Activated T-cell treated with anti-CD3 and anti-CD28 coated beads for 1 hour (primary cell): Measurements from ENCODE around the gene VSIG1.

Experiments used
- DNase-seq: peaks from one replicate; pipeline ENCODE4 v3.0.0-alpha.2; 2020; ENCODE audit warnings: low read depth

VSIG1 gene

DNA sequence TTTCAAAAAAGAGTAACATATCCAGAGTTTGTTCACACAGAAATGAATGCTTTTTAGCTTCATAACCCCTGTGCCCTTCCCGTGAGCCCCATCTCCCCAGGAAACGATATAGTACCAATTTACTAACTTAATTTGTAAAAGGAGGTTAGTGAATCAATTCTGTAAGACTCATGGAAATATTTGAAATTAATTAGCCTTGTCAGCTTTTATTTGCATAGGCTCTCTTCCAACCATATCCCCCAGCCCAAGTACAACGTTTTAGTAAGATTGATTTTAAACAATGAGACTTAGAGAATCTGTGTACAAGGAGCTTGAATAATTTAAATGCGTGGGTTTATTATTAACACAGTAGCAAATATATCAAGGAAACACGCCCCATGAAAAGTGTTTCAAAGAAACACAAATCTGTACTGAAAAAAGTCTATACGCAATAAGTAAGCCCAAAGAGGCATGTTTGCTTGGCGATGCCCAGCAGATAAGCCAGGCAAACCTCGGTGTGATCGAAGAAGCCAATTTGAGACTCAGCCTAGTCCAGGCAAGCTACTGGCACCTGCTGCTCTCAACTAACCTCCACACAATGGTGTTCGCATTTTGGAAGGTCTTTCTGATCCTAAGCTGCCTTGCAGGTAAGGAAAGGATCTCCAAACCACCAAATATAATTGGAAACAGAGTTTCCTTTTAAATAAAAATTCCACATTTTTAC, at the start of gene VSIG1:
VSIG1 (plus strand) TSS at position 512 of the 703 bp plus-strand sequence; CDS start at position 578, 66 bp downstream.
- no peak for DNase-seq

DNA sequence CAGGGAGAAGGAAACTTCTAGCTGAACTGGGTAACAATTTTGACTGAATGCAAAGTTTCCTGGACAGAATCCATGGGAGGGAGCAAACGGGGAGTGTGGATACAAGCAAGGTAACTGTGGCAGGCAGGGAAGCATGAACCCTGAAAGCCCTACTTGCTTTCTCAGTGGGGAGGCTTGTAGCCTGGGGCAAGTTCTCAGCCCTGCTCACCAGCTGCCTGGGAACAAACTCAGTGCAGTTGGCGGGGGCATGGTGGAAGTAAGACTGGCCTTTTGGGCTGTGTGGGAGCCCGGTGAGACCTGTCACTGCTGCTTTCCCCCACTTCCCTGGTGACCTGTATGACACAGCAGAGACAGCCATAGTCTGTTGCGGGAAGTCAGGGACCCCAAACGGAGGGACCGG, 48.7 kb upstream of the VSIG1 start:
- no peak for DNase-seq

DNA sequence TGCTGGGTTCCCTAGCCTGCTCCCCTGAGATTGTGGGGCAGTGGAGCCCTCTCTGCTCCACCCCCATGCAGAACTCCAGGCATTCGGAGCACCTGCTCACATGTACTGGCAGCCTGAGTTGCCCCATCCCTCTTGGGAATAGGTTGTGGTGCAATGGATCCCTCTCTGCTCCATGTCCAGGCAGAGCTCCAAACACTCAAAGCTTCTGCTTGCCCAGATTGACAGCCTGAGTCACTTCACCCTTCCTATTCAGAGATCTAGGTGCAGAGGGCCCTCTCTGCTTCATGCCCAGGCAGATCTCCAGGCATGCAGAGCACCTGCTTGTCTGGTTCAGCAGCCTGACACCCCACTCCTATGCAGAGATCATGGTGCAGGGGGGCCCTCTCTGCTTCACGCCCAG, 44.1 kb upstream of the VSIG1 start:
- DNase-seq: no peak

DNA sequence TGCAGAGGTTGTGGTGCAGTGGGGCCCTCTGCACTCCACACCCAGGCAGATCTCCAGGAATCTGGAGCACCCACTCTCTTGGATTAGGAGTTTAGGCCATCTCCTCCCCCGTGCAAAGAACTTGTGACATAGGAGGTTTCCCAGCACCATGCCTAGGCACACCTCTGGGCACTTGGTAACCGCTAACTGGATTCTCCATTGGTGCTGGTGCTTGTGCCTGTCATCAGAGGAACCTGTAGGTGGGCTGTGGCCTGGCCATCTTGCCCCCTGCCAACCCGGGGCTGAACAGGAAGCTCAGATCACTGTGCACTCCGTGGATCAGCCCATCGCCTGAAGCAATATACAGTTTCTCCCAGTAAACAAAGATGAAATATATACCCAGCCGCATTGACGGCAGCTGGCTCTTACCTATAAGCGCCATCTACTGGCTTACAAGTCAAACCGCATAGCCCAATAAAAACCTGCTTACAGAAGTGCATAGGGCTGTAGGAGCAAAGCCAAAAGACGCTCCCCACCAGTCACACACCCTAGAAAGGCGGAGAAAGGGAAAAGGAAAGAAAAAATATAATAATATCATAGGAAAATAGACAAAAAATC, 43.5 kb upstream of the VSIG1 start:
- DNase-seq: no peak

DNA sequence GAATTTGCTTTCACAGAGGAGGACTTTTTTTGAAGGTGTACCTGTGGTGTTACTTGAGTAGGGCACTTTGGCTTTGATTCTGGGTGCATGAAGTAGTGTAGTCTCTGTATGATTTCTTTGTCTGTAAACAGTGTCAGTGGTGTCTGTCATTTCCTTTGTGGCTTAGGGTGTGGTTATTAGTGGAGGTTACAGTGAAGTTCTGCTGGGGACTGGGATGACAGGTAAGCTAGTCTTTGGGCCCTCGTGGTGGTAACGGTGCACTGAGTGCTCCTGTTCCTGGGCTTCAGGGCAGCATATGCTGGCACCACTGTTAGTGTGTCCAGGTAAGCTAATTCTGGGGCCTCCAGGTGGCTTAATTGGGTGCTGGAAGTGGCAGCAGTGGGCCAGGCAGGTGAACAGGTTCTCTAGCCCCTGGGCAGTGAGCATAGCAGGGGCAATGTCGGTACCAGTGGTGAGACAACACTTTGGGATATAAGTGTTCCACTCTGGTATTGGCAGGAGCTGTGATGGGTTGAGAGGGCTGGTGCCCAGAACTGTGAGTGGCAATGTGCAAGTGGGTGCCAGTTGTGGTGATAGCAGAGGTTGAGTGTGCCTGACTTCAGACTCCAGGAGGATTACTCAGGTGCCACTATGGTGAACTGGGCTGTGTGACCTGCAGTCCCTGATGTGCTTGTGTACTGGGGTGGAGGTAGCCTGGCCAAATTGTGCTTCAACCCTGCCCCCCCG, 26.0 kb upstream of the VSIG1 start:
- DNase-seq: no peak

DNA sequence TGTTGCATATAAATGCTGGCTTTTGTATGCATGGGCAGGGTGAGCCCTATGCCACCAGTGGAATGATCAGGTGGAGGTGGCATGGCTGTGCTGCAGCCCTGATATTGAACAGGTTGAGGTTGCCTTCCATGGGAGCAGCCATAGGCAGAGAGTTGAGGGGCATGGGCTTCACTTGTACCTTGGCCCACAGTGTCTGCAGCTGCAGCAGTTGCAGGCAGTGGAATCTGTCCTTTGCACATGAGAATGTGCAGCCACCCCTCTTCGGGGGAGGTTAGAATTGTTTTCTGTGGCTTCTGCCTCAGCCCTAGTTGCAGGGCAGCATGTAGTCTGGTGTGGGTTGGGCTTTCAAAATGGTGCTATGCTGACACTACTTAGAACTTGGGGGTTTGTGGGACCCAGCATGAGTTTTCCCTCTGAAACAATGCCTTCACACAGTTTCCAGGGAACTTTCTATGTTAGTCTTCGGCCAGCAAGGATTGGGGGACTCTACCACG, 25.4 kb upstream of the VSIG1 start:
- DNase-seq: no peak

DNA sequence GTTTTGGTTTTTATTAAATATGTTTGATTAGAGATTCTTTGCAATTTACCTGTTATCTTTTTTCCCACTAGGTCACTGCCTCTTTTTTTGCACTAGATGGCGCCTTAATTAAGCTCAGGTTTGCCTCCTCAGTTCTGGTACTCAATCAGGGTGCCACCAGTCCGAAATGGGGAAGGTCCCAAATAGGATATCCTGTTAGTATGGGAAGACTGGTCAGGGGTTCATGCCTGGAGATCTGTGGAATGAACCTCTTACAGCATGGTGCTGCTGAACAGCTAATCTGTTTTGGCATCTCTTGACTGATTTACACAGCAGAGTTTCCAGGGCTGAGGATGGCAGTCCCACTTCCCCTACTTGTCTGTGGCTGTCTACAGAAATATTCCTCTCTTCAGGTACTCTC, 24.2 kb upstream of the VSIG1 start:
- no peak for DNase-seq

DNA sequence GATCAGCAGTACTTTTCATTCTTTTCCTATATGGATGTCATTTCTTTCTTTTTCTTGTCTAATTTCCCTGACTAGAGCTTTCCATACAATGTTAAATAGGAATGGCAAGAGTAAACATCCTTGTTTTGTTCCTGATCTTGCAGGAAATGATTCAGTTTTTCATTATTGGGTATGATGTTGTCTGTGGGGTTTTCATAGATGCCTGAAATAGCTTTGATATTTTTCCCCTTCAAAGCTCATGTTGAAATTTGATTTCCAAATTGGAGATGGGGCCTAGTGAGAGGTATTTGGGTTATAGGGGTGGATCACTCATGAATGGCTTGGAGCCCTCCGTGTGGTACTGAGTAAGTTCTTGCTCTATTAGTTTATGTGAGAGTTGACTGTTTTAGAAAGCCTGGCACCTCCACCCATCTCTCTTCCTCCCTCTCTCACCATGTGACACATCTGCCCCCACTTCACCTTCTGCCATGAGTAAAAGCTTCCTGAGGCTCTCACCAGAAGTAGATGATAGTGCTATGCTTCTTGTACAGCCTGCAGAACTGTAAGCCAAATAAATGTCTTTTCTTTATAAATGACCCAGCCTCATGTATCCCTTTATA, 22.3 kb upstream of the VSIG1 start:
- DNase-seq: no peak

DNA sequence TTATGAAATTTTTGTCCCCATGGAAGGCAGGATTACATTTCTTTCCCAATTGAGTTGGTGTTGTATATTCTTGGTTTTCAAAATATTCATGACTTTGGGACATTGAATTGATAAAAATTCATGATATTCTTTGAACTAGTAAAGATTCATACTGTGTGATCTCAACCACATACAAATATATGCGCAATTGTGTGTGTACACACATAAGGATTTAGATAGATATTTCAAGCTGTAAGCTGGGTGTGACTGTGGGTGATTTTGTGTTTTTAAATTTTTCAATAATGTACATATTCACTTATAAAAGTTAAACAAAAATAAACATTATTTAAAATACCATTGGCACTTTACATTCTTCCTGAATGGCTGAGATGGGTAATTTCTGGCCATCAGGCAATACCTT, 19.5 kb upstream of the VSIG1 start:
- DNase-seq: no peak

DNA sequence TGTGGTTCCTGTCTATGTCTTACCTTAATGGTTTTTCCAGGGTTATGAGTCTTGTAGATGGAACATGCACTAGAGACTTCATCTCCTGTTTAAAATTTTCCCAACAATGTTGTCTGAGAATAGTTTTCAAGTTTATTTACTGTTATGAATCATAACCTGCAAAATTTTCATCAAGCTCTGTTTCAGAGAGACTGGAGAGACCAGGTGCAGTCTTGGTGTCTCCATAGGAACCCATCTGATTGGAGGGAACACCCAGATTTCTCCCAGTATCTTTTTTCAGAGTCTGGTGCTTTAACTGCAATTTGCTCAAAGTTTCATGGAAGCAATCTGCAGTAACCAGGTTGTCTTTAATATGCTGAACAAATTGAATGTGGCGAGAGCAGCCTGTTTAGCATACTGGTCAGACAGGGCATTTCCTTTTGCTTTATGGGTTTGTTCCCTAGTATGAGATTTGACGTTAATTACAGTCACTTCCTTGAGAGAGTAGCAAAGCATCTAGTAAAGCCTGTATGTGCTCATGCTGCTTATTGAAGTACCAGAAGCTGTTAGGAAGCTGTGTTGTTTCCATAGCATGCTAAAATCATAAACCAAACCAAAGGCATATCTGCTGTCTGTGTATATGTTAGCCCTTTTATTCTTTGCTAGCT, 18.8 kb upstream of the VSIG1 start:
- DNase-seq: no peak

DNA sequence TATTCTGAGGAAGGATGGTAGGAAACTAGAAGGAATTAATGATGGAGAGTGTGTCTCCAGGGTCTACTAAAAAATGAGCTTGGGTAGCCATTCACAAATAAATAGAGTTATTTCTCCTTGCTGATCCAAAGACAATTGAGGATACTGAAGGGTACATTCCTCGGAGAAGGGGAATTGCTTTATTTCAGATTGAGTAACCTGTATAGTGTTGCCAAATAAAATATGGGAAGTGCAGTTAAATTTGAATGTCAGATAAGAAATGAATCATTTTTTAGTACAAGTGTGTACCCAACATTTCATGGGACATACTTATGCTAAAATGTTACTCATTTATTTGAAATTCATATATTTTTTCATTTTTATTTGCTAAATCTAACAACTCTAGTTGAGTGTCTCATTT, 16.0 kb upstream of the VSIG1 start:
- DNase-seq: no peak

DNA sequence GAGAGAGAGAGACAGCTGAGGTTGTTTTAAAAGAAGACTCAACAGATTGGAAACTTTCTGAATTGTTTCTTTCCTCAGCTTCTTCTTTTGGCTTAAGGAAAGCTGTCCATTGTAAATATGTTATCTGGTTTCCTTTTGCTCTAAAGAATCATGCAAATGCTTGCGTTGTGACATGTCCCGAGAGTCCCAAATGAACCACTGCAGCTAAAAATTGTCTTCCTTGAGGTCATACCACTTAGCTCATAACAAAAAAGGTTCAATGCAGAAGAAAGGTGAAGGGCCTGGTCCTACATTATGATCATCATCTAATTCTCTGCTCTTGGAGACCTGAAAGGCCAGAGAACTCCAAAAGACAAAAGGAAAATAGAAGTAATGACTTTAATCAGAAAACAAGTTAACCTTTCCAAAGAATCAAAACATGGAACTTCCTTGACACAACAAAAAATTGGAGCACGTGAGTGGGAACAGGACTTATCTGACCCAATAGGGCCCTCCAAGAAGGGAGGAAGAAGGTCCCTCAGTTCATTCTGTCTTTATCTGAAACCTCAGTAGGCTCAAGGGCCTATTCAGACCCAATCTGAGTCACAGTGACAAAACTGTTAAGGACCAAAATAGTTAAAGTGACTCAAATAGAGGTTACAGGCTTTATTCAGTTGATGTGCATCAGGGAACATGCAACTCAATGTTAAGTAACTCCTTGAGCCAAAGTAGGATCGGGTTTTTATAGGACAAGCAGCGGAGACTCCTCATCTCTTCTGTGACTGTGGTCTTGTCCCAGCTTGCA, 14.7 kb upstream of the VSIG1 start:
- no peak for DNase-seq

DNA sequence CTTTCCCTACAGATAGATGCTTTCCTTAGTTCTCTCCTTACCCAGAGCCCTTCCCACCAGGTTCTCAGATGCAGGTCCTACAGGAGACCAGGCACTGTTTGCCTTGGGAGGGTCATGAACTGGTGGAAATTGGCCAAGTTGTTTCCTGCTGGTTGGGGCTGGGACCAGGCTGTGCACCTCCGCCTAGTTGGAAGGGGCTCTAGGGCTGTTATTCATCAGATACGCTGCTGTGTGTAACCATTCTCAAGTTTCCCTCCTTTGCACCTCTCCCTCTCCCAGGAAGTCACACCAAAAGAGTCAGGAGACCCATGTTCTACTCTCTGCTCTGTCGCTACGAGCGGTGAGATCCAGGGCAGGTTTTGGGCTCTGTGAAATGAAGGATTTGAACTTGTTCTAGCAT, 11.9 kb upstream of the VSIG1 start:
- no peak for DNase-seq

DNA sequence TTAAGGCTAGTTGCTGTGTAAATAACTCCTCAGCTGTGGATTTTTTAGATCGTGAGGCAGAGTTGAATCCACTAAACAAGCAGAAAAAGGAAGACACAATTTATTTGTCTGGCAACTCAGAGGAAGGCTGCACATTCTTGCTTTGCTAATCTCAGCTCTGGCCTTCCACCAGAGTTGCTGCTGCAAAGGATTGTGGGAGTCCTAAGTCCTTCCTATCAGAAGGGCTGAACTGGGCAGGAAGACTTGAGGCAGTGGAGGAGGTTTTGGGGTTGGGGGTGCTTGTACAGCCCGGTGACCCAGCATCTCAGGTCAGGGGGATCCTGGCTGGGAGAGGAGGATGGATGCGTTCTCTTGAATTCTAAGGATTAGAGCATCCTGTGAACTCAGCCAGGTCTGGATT, 11.0 kb upstream of the VSIG1 start:
- DNase-seq: no peak

DNA sequence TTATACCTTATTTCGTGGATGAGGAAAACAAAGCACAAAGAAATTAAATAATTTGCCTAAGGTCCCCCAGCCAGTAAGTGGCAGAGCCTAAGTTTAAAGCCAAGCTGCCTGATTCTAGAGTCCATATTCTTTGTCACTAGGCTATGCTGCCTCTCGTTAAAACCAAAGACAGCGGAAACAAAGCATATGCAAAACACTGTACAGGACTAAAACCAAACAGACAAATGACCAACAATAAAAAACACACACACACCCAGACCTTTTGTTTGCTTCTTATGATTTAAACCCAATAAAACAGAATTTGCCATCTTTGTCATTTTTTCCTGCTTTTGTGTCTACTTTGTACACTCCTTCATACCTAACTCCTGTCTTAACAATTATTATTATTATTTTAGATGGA, 10.1 kb upstream of the VSIG1 start:
- DNase-seq: no peak

DNA sequence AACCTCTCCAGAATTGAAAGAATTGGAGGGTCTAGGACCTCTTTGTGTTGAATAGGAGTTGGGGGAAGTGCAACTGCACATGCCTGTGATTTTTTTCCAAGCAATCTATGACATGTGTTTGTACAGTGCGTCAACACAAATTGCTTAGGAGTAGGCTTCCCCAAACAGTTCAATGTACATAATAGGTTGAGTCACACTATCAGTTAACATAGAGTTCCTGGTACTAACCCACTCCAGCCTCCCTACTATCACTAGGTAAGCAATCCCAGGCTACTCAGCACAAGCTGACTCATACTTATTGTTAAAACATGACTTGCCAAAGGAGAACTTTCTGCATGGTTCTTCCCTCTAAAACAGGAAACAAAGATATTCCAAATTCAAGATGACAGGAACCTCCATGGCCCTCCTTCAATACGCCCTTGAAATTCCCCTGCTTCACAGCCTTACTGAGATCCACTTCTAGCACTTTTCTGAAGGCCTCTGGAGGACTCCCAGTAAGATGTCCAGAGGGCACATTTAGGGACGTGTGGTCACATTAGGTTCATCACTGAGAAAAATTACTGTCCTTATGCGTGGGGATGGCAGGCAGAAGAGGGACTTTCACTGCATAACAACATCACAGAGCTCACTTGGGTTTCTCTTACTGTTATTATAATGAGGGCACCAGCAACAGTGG, 8.4 kb upstream of the VSIG1 start:
- DNase-seq: no peak

DNA sequence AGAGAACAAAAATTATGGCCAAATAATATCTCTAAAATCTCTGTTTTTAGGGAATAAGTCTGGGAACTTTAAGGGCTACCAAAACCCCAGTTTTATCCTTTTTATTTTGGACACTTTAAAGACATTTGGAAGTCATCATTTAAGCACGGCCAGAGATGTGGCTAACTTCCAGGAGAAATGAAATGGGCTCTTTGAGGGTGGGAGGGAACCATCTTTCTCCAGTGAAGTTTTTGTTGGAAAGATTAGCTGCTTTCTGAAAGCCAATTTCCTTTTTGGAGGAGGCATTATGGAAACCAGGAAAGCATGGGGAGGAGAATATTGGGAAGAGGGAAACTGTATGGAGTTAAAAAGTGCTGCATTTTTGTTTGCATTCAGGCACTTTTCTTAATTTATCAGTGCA, 4.8 kb downstream of the VSIG1 start:
- DNase-seq: no peak

DNA sequence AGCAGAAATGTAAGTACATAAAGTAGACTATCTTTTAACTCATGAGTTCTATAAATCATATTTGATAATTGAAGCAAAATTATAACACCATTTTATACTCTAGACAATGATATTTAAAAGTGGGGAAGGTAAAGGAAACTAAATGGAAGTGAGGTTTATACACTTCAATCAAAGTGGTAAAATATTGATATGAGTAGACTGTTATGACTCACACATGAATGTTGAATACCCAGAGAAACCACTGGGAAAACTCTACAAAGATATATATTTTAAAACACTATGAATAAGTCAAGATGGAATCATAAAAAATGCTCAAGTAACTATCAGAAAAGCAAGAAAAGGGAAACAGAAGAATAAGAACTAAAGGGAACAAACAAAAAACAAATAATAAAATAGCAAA, 8.4 kb downstream of the VSIG1 start:
- DNase-seq: no peak

DNA sequence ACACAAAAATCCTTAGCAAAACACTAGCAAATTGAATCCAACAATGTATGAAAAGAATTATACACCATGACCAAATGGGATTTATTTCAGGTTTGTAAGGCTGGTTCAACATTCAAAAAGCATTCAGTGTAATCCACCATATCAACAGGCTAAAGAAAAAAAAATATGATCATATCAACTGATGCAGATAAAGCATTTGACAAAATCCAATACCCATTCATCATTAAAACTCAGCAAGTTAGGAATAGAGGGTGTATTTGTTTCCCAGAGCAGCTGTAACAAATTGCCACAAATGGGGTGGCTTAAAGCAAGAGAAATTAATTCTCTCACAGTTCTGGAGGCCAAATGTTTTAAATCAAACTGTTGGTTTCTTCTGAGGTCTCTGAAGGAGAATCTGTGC, 10.7 kb downstream of the VSIG1 start:
- no peak for DNase-seq

DNA sequence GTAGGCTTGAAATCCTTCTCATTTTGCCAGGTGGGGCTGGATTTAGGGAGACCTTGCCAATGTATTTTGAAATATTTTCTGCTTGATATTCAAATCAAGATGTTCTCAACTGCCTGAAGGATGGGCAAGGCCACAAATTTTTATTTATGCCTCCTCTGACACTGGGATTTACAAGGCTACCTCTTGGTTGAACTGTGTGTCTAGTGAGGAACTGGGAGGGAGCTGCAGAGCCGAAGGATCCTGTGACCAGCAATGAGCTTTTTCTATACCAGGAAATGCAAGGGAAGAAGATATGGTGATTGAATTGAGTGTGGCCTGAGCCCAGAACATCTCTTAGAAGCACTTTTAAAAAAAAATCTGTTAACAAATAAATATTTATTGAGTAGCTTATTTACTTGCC, 14.9 kb downstream of the VSIG1 start:
- no peak for DNase-seq

DNA sequence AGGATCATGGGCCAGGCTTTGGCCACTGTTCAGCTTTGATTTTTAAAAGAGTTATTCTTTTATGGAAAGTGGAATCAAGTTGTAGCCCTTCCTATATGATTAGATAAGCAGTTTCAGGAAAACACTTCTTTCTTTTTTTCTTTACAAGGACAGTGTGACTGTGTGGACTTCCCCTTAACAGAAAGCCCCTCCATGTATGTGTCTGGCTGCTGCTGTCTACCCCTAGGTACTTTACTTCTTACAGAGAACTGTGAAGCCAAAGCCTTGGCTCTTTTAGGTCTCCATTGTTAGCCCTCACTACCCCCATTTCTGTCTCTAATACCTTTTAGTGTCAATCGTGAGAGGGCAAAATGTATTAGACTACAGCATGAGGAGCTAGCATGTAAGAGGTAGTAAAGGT, 19.1 kb downstream of the VSIG1 start:
- no peak for DNase-seq
